Gastrocnemius medialis (tissue), 4 donors: ENCODE data around the gene MRPL17. TPM values are rescaled to one million over a fixed set of nuclear protein-coding genes. Genes with fewer than 3 reads are reported as not detected.

ENCODE experiments used
- ATAC-seq, 2 donors: fragments of 150-250 bp; one replicate each; pipeline ENCODE4 v1.9.1; 2016
- DNase-seq, 2 donors: peaks; one replicate each; pipeline ENCODE4 v3.0.0-alpha.2; 2019
- H3K27ac ChIP-seq, 4 donors: fragments of 200-600 bp; sonication (generic); 1 replicate in 1 of 4; 2 replicates in 3 of 4; pipeline ENCODE4 v1.5.1; 2016 to 2018; ENCODE audit warnings: mild to moderate bottlenecking in 2 of 4, moderate library complexity in 1 of 4
- H3K27me3 ChIP-seq, 3 donors: fragments of 200-600 bp; sonication (generic) in 2 of 3; 1 replicate in 1 of 3; 2 replicates in 2 of 3; pipeline versions ENCODE4 v1.5.1 to v1.6.0; 2016 to 2019; ENCODE audit warnings: mild to moderate bottlenecking in 1 of 3, moderate library complexity in 1 of 3
- H3K36me3 ChIP-seq, 2 donors: fragments of 200-600 bp; sonication (generic) in 1 of 2; one replicate each; pipeline ENCODE4 v1.5.1; 2017 to 2018
- H3K4me1 ChIP-seq, 2 donors: fragments of 200-600 bp; sonication (generic) in 1 of 2; one replicate each; pipeline ENCODE4 v1.5.1; 2016 to 2017; ENCODE audit warnings: mild to moderate bottlenecking in 2 of 2
- H3K4me3 ChIP-seq, 4 donors: fragments of 200-600 bp; sonication (generic) in 3 of 4; 1 replicate in 1 of 4; 2 replicates in 3 of 4; pipeline ENCODE4 v1.5.1; 2016 to 2019; ENCODE audit warnings: mild to moderate bottlenecking in 2 of 4
- H3K9me3 ChIP-seq, 3 donors: fragments of 200-600 bp; sonication (generic) in 2 of 3; 1 replicate in 1 of 3; 2 replicates in 2 of 3; pipeline ENCODE4 v1.5.1; 2016 to 2019
- POLR2A ChIP-seq, 2 donors: fragments of 450-650 bp; IDR thresholded peaks; one replicate each; pipeline ENCODE4 v1.6.1; 2017; ENCODE audit warnings: antibody characterized with exemption in 2 of 2, mild to moderate bottlenecking in 2 of 2, moderate library complexity in 2 of 2
- in situ Hi-C, 4 donors: fragments of 200-750 bp; cut with MboI; loops; one replicate each; pipeline versions ENCODE4 v1.15.0 to v1.8.0; 2017; ENCODE audit warnings: low sequenced_read_pairs in 4 of 4
- intact Hi-C: fragments of 100-400 bp; cut with DNase I; formaldehyde crosslinking; loops from one replicate; pipeline ENCODE4 v1.15.1; 2023; ENCODE audit warnings: low total_unique reads
- total RNA-seq, 4 donors: library from RNA; depleted of rRNA; stranded (reverse); fragments of >200 nt; gene quantifications; one replicate each; pipeline versions ENCODE4 v1.1.0 to v1.2.3, GENCODE V29; 2016
- TF ChIP-seq, protein P1 (sequence below), 5 experiments: fragments of 450-650 bp in 3 of 5; fragments of 200-600 bp in 2 of 5; sonication (generic) in 2 of 5; IDR thresholded peaks in 4 of 5; conservative IDR thresholded peaks in 1 of 5; 1 replicate in 4 of 5; 2 replicates in 1 of 5; pipeline ENCODE4 v1.5.1; 2016 to 2019; ENCODE audit warnings: antibody characterized with exemption in 5 of 5, mild to moderate bottlenecking in 3 of 5, moderate library complexity in 3 of 5

The MRPL17 gene
- total RNA-seq, 4 donors from 2014 or later = 25.1 to 33.4 (median 27.7) TPM

DNA sequence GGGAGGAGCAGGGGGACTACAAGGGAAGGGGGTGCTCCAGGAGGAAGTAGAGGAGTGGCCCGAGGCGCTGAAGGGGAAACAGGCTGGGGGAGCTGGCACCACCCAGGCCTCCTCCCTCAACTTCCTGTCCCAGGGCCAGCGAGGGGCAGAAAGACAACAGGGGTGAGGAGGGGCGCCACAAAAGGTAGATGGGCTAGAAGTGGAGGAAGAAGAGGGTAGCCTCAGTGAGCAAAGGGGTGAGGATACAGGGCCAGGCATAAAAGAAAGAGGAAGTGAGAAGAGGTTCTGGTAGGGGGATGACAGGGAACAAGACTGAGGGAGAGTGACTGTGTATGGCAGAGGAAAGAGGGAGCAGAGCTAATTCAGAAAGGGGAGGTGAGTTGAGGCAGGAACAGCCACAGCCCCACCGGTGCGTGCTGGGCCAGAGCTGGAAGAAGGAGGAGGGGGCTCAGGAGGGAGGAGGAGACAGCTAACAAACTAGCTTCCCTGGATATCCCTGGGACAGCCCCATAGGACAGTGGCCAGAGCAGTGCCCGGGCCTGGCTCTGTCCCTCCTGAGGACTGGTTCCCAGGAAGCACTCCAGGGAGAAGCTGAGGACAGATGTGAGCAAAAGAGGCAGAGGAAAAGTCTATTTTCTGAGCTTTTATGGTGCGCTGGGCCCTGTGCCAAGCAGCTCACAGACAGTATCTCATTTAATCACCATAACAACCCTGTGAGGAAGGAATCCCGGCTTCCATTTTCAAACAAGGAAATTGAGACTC lies 36.0 kb downstream of the MRPL17 start:
- intact Hi-C loops = no loop called here
- Histone ChIP-seq H3K36me3 (no peaks in the 10 kb centered on the region), H3K9me3 (no peaks in the 10 kb centered on the region), H3K27ac (peak overlapping the region; percentile 74 to 77 (median 76)), H3K27me3 (no peaks in the 10 kb centered on the region), H3K4me3 (peak overlapping the region in 2 of 4 donors; percentile 5 to 9), H3K4me1 (peaks cover 15 to 30% of the 10 kb centered on the region in 2 donors)
- ATAC-seq = peak; percentile 30 to 39
- TF ChIP-seq, protein P1, sequence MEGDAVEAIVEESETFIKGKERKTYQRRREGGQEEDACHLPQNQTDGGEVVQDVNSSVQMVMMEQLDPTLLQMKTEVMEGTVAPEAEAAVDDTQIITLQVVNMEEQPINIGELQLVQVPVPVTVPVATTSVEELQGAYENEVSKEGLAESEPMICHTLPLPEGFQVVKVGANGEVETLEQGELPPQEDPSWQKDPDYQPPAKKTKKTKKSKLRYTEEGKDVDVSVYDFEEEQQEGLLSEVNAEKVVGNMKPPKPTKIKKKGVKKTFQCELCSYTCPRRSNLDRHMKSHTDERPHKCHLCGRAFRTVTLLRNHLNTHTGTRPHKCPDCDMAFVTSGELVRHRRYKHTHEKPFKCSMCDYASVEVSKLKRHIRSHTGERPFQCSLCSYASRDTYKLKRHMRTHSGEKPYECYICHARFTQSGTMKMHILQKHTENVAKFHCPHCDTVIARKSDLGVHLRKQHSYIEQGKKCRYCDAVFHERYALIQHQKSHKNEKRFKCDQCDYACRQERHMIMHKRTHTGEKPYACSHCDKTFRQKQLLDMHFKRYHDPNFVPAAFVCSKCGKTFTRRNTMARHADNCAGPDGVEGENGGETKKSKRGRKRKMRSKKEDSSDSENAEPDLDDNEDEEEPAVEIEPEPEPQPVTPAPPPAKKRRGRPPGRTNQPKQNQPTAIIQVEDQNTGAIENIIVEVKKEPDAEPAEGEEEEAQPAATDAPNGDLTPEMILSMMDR (IDR thresholded peaks at IDR 0.05 in 4 of 5, conservative IDR thresholded peaks at IDR 0.05 in 1 of 5) = no peak
- no peak for TF ChIP-seq POLR2A (IDR thresholded peaks at IDR 0.05)
- in situ Hi-C loops = no loop called here
- no peak for DNase-seq

DNA sequence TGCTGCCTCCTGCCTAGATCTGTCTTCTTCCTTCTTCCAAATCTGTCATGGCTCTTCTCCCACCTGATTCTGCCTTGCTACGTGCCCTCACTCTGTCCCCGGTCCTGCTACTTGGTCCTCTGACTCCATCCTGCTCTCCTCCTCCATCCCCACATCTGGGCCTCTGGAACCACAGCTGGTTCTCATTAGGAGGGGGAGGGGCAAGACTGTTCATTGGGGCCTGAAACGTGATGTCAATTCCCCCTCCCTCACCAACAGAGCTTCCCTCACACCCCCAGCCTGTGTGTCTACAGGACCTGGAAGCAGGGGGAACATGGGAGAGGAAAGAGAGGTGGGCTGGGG lies 36.6 kb downstream of the MRPL17 start:
- Histone ChIP-seq H3K9me3 (no peaks in the 10 kb centered on the region), H3K4me1 (peaks cover 15 to 30% of the 10 kb centered on the region in 2 donors), H3K36me3 (no peaks in the 10 kb centered on the region), H3K4me3 (peak overlapping the region in 3 of 4 donors; percentile 5 to 9 (median 5)), H3K27ac (peak overlapping the region; percentile 74 to 77 (median 76)), H3K27me3 (no peaks in the 10 kb centered on the region)
- in situ Hi-C loops = no loop called here
- ATAC-seq (peak; percentile 41 to 54), DNase-seq (peak in 1 of 2 donors; percentile 58)
- no peak for TF ChIP-seq POLR2A (IDR thresholded peaks at IDR 0.05)
- TF ChIP-seq, protein P1 (IDR thresholded peaks at IDR 0.05 in 4 of 5, conservative IDR thresholded peaks at IDR 0.05 in 1 of 5) = no peak
- intact Hi-C loops = no loop called here

DNA sequence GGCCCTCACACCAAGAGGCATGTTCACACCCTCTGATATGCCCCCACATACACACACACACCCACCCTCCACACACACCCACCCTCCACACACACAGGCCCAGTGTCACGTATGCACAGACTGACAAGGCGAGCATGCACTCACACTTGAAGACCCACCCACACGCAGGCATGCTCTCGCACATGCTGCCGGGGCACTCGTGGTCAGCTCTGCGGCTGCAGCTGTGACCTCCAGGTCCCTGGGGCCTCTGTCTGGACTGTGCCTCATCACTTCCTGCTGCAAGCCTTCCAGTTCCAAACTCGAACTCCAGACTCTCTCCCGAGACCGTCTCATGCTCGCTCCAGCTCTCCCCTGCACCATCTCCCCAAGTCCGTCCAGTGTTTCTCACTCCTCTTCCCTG lies 37.1 kb downstream of the MRPL17 start:
- intact Hi-C loops (no loop called here), in situ Hi-C loops (no loop called here)
- Histone ChIP-seq H3K36me3 (no peaks in the 10 kb centered on the region), H3K9me3 (no peaks in the 10 kb centered on the region), H3K27ac (peak overlapping the region; percentile 74 to 77 (median 76)), H3K4me1 (peaks cover 15 to 30% of the 10 kb centered on the region in 2 donors), H3K4me3 (peak overlapping the region in 1 of 4 donors; percentile 5), H3K27me3 (no peaks in the 10 kb centered on the region)
- ATAC-seq (peak; percentile 60), DNase-seq (peak in 1 of 2 donors; percentile 66)
- no peak for TF ChIP-seq POLR2A (IDR thresholded peaks at IDR 0.05)
- TF ChIP-seq, protein P1 (IDR thresholded peaks at IDR 0.05 in 4 of 5, conservative IDR thresholded peaks at IDR 0.05 in 1 of 5) = no peak

DNA sequence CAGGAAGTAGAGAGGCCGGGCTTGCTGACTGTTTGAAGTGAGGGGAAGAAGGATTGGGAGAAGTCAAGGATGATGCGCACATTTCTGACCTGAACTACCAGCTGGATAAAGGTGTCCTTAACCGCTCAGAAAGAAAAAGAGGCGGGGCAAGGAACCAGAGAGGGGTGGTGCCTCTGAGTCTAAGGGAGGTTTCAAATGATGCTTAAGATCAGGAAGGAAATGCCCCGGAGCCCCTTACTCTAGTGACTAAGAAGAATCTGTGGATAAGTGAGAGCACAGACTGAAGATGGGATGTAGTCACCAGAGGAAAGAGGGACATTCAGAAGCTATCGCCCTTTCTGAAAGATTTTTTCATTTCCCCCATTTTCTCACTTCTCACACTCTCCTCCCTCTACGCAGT lies 40.2 kb downstream of the MRPL17 start:
- Histone ChIP-seq H3K27me3 (no peaks in the 10 kb centered on the region), H3K36me3 (no peaks in the 10 kb centered on the region), H3K4me1 (peaks cover 22 to 39% of the 10 kb centered on the region in 2 donors), H3K27ac (no peak overlapping the region), H3K4me3 (no peak overlapping the region), H3K9me3 (no peaks in the 10 kb centered on the region)
- in situ Hi-C loops = no loop called here
- no peak for DNase-seq
- intact Hi-C loops = no loop called here
- ATAC-seq = no peak
- no peak for TF ChIP-seq POLR2A (IDR thresholded peaks at IDR 0.05)

DNA sequence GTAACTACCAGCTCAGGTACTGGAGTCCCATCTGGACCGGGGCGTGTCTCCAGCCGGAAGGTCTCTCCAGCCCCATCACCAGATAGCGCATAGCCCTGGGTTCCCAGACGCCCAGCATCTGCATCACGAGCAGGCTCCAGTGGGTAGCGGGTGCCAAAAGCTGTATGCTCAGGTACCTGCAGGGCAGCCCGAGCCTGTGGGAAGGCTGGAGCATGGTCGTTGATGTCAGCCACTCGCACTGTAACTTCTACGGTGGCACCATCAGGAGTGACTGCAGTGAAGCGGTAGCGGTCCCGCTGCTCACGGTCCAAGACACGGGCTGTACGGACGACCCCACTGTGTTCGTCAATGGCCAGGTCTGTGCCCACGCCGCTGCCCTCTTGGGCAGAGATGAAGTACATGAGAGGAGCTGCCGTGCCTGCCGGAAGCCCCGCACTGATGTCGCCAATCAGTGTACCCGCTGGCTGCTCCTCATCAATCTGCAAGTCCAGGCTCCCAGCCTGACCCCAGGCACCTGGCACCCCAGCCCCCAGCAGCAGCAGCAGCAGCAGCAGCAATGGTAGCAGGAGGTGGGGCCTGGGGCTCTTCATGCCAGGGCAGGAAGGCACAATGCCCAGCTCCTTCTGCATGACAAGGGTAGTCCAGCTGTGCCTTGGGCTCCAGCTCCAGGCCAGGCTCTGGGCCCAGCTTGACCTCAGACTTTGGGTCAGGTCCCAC lies 42.0 kb downstream of the MRPL17 start:
- Histone ChIP-seq H3K4me1 (peaks cover 15 to 39% of the 10 kb centered on the region in 2 donors), H3K27ac (no peak overlapping the region), H3K4me3 (no peak overlapping the region), H3K27me3 (no peaks in the 10 kb centered on the region), H3K9me3 (no peaks in the 10 kb centered on the region), H3K36me3 (no peaks in the 10 kb centered on the region)
- intact Hi-C loops = no loop called here
- TF ChIP-seq, protein P1 (IDR thresholded peaks at IDR 0.05 in 4 of 5, conservative IDR thresholded peaks at IDR 0.05 in 1 of 5) = no peak
- TF ChIP-seq POLR2A (IDR thresholded peaks at IDR 0.05) = no peak
- in situ Hi-C loops = no loop called here
- DNase-seq (no peak), ATAC-seq (no peak)
